Dendritic cell treated with granulocyte-macrophage colony-stimulating factor and Interleukin-4, amounts not matched to agents 40 ng/mL and 50 ng/mL, for 4 days (primary cell): ENCODE data around the gene SH2D3A.
A peak's percentile ranks its signal among the peaks of the same experiment; 100 is the strongest.

Experiments
- H3K27ac Mint-ChIP-seq: one replicate; pipeline ENCODE4 v1.8.0; 2022; ENCODE audit warnings: mild to moderate bottlenecking, mixed read lengths
- H3K27me3 Mint-ChIP-seq: one replicate; pipeline ENCODE4 v1.8.0; 2022; ENCODE audit warnings: mild to moderate bottlenecking, mixed read lengths
- H3K36me3 Mint-ChIP-seq: one replicate; pipeline ENCODE4 v1.8.0; 2022; ENCODE audit warnings: low read depth, mixed read lengths
- H3K4me1 Mint-ChIP-seq: one replicate; pipeline ENCODE4 v1.8.0; 2022; ENCODE audit warnings: low read depth, mixed read lengths
- H3K4me3 Mint-ChIP-seq: one replicate; pipeline ENCODE4 v1.8.0; 2022; ENCODE audit warnings: mild to moderate bottlenecking, moderate library complexity, mixed read lengths
- H3K9me3 Mint-ChIP-seq: one replicate; pipeline ENCODE4 v1.8.0; 2022; ENCODE audit warnings: mixed read lengths
- intact Hi-C: fragments of 100-400 bp; cut with micrococcal nuclease; formaldehyde crosslinking; loops from one replicate; pipeline ENCODE4 v1.15.0; 2022

The SH2D3A gene

DNA sequence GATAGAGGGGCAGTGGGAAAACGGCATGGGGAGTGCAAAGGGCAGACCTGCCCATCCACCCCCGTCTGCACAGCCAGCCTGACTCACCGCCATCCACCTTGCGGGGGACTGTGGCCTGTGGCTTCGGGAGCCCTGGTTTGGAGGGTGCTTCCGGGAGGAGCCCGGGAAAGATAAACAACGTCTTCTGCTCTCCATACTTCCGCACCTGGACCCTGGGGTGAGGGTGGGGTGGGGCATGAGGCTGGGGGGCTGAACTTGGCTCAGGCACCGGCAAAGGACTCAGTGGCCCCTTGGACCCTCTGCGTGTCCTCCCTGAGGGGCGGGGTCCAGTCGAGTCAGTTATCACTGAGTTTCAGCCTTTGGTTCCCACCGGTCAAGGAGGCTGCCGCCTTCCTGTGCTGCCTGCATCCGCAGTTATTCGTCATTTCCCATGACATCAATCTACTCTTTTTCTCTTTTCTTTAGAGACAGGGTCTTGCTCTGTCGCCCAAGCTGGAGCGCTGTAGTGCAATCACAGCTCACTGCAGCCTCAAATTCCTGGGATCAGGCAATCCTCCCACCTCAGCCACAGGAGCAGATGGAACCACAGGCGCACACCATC, 33.0 kb downstream of the SH2D3A start:
- Mint-ChIP-seq H3K4me3 (no peak overlapping the region), H3K36me3 (peaks cover 80% of the 10 kb centered on the region), H3K4me1 (peaks cover 39% of the 10 kb centered on the region), H3K27ac (no peak overlapping the region), H3K27me3 (no peaks in the 10 kb centered on the region), H3K9me3 (no peaks in the 10 kb centered on the region)
- intact Hi-C loops, result no loop called here

DNA sequence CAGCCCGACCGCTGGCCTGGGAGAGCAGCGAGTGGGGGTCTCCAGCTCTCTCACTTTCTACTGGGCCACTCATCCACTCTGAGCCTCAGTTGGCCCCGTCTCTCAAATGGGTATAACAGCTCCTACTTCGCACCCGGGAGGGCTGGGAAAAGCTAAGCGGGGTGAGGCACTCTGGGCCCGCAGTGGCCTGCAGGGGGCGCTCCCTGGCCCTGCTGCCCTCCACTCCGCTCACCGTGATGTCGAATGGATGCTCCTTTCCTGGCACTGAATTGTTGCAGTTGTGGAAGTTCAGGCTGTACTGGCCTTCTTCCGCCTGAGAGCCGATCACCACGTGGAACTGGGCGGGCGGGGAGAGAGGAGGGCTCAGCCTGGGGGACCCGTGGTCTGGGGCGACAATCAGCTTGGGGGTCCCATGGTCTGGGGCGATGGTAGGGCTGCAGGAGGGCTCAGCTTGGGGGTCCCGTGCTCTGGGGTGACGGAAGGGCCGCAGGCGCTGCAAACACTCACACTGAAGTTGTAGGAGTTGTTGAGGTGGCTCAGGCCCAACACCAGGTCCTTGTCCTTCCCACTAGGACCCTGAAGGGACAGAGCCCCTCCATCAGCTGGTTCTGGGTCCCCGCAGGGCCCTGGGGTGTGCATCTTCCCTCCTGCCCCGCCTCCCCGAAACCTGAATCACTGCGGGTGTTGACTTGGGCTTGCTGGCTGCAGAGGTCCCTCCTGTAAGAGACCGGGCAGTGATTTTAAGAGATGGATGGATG, 33.7 kb downstream of the SH2D3A start:
- peaks cover 80% of the 10 kb centered on the region for H3K36me3 Mint-ChIP-seq
- H3K27me3 Mint-ChIP-seq, result no peaks in the 10 kb centered on the region
- no peak overlapping the region for H3K4me3 Mint-ChIP-seq
- no peak overlapping the region for H3K27ac Mint-ChIP-seq
- no peaks in the 10 kb centered on the region for H3K9me3 Mint-ChIP-seq
- peaks cover 39% of the 10 kb centered on the region for H3K4me1 Mint-ChIP-seq
- intact Hi-C loops, result no loop called here

DNA sequence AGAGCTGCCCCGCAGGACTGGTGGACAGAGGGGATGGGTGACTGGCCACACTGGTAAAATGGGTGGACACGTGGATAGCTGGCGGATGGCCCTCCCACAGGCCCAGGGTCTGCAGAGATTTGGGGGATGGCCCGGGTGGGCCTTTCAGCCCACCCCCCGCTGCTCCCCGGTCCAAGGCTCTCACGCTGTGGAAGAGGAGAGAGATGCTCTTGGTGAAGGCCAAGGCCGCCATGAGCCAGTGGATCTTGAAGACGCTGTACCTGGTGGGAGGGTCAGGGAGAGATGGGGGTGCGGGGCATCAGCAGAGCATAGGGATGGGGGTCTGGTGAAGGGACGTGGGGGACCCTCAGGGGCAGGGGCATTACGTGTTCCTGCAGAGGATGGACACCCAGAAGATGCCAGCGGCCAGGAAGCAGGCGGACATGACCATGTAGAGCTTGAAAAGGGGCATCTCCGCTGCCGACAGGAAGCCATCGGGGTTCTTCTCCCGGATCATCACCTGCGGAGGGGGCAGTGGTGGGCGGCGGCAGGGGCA, 34.4 kb downstream of the SH2D3A start:
- H3K4me3 Mint-ChIP-seq, result no peak overlapping the region
- no peak overlapping the region for H3K27ac Mint-ChIP-seq
- intact Hi-C loops, result no loop called here
- H3K27me3 Mint-ChIP-seq, result no peaks in the 10 kb centered on the region
- H3K9me3 Mint-ChIP-seq, result no peaks in the 10 kb centered on the region
- H3K4me1 Mint-ChIP-seq, result peaks cover 39% of the 10 kb centered on the region
- peaks cover 80% of the 10 kb centered on the region for H3K36me3 Mint-ChIP-seq

DNA sequence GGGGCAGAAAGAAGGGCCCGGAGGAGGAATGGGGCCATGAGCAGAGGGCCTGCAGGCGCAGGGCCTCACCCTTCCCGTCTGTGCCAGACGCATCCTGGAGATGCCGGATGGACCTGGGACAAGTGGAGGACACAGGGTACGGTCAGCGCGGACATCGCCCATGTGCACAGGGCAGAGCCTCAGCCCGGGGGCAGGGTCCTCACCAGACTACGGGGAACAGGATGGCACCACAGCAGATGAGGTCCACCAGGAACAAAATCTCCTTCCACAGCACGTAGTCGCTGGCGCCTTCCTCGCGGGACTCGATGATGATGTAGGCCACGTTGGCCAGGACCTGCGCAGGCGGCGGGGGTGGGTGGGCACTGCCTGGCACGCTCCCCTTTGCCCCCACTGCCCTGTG, 35.4 kb downstream of the SH2D3A start:
- no peaks in the 10 kb centered on the region for H3K27me3 Mint-ChIP-seq
- H3K9me3 Mint-ChIP-seq, result no peaks in the 10 kb centered on the region

DNA sequence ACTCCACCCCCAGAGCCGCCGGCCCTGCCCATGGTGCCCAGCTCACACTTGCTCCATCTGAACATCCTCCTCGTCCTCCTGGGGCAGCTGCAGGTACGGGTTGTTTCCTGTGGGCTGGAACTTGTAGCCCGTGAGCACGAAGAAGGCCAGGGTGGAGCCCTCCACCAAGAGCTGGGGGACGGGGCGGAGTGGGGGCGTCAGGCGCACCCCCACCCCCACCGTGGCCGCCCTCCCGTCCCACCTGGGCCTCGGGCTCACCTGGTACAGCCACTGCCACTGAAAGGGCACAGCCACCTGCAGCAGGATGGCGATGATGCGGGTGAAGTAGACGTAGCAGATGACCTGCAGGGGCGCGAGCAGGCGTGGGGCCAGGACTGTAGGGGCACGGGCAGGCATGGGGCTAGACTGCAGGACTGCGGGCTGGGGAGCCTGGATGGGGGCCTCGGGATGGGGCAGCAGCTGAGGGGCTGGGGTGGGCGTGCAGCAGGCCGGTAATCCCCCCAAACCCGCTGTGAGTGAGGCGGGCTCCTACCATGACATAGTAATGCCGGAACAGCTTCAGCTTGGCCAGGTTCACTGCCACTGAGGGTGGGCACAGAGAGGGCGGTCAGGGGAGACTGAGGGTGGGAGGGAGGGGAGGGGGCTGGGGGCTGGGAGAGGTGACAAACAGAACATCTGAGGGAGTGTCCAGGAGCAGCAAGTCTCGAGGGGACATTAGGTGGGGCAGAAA, 36.1 kb downstream of the SH2D3A start:
- Mint-ChIP-seq H3K27ac (no peak overlapping the region), H3K36me3 (peaks cover 69% of the 10 kb centered on the region), H3K4me1 (peaks cover 38% of the 10 kb centered on the region), H3K9me3 (no peaks in the 10 kb centered on the region), H3K4me3 (no peak overlapping the region), H3K27me3 (no peaks in the 10 kb centered on the region)
- intact Hi-C loops, result no loop called here

More for the DNA sequence above, 35.4 kb downstream of the SH2D3A start:
- Mint-ChIP-seq H3K27ac (no peak overlapping the region), H3K36me3 (peaks cover 74% of the 10 kb centered on the region), H3K4me3 (no peak overlapping the region), H3K4me1 (peaks cover 45% of the 10 kb centered on the region)
- intact Hi-C loops, result no loop called here

DNA sequence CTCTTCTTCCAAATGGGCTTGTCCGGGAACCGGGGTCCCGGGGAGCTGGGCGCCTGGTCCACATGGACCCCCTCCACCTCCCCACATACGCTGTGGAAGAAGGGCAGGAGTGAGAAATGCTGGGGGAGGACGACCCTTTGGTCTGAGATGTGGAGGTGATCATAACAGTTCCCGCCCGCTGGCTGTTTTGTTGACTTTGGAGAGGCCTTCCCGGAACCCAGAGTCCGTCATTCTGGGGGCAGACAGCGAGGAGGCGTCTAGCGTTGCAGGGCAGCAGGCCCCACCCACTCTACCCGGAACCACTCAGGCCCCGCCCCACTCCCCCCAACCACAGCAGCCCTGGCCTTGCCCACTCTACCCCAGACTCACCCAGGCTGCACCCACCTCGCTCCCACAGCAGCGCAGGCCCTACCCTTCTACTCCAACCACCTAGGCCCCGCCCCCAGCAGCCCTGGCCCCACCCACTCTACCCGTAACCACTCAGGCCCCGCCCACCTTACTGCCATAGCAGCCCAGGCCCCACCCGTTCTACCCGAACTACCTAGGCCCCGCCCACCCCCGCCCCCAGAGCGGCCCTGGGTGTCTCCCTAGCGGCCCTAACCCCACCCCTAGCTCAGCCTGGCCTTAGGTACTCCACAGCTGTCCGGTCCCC, 37.0 kb downstream of the SH2D3A start:
- Mint-ChIP-seq H3K36me3 (peaks cover 61% of the 10 kb centered on the region), H3K4me1 (peaks cover 37% of the 10 kb centered on the region), H3K27me3 (peaks cover 4% of the 10 kb centered on the region), H3K27ac (peak overlapping the region; percentile 52), H3K4me3 (no peak overlapping the region), H3K9me3 (no peaks in the 10 kb centered on the region)
- intact Hi-C loops, result no loop called here

DNA sequence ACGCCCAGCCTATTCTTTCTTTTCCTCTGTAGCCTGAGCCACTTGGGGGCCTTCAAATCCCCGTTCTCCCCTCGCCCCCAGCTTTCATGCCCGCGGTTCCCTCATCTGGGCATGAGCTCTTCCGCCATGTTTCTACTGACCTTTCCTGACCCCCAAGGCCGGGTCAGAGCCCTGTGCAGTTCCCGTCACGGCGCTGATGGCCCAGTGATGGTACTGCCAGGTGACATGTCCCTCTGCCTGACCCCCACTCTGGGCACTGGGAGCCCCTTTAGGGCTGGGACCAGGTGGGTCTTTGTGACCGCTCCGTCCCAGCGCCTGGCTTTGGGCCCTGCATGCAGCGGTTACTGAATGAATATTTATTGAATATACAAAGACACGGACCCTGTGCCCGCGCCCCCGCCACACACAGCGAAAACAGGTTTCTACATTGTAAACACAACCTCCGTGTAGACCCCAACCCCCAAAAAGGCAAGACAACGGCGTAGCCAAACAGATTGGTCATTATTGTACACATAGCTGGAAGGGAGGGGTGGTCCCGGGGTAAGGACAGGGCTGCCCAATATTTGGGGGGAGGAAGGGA, 37.6 kb downstream of the SH2D3A start:
- H3K36me3 Mint-ChIP-seq, result peaks cover 55% of the 10 kb centered on the region
- no peaks in the 10 kb centered on the region for H3K9me3 Mint-ChIP-seq
- peak overlapping the region; percentile 52 for H3K27ac Mint-ChIP-seq
- no peak overlapping the region for H3K4me3 Mint-ChIP-seq
- peaks cover 5% of the 10 kb centered on the region for H3K27me3 Mint-ChIP-seq
- intact Hi-C loops, result loop anchor here (10.0 kb wide), 1 partner anchor 55 kb away; the partner anchor contains the start of gene TNFSF14
- H3K4me1 Mint-ChIP-seq, result peaks cover 43% of the 10 kb centered on the region

DNA sequence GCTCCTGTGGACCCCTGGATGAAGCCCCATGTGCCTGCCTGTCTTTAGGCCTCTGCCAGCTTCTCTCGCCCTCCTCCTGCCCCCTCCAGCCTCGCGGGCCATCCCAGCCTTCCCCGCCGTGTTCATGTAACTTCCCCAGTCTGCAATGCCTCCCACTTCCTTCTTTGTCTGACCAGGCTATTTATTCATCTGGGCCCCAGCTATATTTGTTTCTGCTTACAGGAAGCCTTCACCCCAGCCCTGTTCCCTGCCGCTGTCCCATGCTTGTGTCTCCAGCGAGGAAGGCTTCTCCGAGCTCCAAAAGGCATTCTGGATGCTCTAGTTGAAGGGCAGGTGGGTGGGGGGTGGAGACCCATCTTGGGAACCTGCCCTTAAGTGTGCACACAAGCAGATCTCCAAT, 38.9 kb downstream of the SH2D3A start:
- peaks cover 41% of the 10 kb centered on the region for H3K36me3 Mint-ChIP-seq
- intact Hi-C loops, result loop anchor here (10.0 kb wide), 1 partner anchor 54 kb away; the partner anchor contains the start of gene TNFSF14
- H3K27me3 Mint-ChIP-seq, result peaks cover 7% of the 10 kb centered on the region
- peak overlapping the region; percentile 80 for H3K27ac Mint-ChIP-seq
- no peaks in the 10 kb centered on the region for H3K9me3 Mint-ChIP-seq
- H3K4me1 Mint-ChIP-seq, result peaks cover 56% of the 10 kb centered on the region
- peak overlapping the region; percentile 46 for H3K4me3 Mint-ChIP-seq

DNA sequence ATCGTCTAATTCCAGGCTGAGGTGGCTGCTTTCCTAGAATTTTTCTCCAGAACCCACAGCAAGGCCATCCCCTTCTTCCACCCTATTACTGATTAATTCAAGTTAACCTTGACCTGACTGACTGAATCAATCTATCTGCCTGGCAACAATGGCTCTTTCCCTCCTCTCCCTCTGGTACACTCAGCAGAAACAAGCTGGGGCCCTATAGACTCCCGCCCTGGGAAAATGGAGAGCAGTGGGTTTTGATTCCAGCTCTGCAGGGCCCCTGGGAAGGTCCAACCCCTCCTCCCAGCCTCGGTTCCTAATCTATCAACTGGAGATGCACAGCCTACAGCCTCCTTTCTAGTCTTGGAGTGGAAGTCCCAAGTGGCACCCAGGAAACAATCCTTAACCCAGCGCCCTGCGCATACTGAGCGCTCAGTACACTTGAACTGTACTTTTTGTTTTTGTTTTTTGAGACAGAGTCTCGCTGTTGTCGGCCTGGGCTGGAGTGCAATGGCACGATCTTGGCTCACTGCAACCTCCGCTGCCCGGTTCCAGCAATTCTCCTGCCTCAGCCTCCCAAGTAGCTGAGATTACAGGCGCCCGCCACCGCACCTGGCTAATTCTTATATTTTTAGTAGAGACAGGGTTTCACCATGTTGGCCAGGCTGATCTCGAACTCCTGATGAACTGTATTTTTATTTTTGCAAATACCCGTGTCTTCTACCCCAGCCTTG, 41.6 kb downstream of the SH2D3A start:
- Mint-ChIP-seq H3K4me3 (no peak overlapping the region), H3K27ac (peak overlapping the region; percentile 32), H3K9me3 (no peaks in the 10 kb centered on the region), H3K36me3 (peaks cover 15% of the 10 kb centered on the region), H3K4me1 (peaks cover 69% of the 10 kb centered on the region), H3K27me3 (peaks cover 9% of the 10 kb centered on the region)
- intact Hi-C loops, result loop anchor here (10.0 kb wide), 1 partner anchor 51 kb away; the partner anchor contains the start of gene TNFSF14

DNA sequence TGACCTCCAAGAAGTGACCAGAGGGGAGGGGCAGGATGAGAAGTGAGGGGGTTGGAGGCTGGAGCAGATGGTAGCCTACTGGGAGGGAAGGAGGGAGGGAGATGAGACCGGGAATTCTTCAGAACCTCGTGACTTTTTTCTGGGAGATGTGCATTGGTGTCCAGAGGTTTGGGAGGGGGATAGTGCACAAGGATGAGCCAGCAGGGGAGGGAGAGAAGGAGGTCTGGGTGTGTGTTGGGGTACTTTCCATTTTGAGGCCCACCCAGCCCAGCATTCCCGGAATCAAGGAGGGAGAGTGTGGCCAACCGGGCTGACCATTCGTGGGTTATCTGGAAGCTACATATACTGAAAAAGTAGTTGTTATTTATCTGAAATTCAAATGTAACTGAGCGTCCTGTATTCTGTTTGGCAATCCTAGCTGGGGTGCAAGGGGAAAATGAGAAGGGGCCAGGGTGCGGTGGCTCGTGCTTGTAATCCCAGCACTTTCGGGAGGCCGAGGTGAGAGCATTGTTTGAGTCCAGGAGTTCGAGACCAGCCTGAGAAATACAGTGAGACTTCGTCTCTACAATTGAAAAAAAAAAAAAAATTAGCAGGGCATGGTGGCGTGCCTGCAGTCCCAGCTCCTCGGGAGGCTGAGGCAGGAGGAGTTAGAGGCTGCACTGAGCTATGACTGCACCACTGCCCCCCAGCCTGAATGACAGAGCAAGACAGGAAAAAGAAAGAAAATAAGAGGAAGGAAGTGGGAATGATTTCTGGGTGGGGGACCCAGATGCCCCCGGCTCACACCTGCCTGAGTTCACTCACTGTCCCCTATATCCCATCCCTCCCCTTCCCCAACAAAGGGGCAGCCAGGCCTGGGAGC, 42.4 kb downstream of the SH2D3A start:
- peaks cover 72% of the 10 kb centered on the region for H3K4me1 Mint-ChIP-seq

DNA sequence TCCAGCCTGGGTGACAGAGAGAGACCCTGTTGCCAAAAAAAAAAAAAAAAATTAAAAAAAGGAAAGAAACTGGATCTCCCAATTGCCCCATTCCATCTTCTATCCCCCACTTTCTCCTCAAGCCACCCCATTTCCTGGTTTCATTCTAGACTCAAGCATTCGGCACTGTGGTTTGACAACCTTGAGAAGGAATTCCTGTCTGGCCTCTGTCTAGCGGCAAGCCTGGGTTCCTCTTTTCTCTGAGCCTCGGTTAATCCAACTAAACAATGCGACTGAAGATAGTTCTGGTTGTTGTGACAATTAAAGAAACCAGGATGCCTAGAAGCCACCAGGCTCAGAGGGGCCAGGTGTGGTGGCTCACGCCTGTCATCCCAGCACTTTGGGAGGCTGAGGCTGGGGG, 43.5 kb downstream of the SH2D3A start:
- no peaks in the 10 kb centered on the region for H3K9me3 Mint-ChIP-seq
- intact Hi-C loops, result loop anchor here (10.0 kb wide), 1 partner anchor 49 kb away; the partner anchor contains the start of gene TNFSF14
- H3K36me3 Mint-ChIP-seq, result no peaks in the 10 kb centered on the region
- no peak overlapping the region for H3K4me3 Mint-ChIP-seq
- peak overlapping the region; percentile 54 for H3K27ac Mint-ChIP-seq
- H3K4me1 Mint-ChIP-seq, result peaks cover 72% of the 10 kb centered on the region
- peaks cover 9% of the 10 kb centered on the region for H3K27me3 Mint-ChIP-seq

More for the DNA sequence above, 42.4 kb downstream of the SH2D3A start:
- H3K4me3 Mint-ChIP-seq, result no peak overlapping the region
- no peaks in the 10 kb centered on the region for H3K9me3 Mint-ChIP-seq
- intact Hi-C loops, result loop anchor here (10.0 kb wide), 1 partner anchor 50 kb away; the partner anchor contains the start of gene TNFSF14
- H3K36me3 Mint-ChIP-seq, result peaks cover 7% of the 10 kb centered on the region
- H3K27me3 Mint-ChIP-seq, result peaks cover 9% of the 10 kb centered on the region
- peak overlapping the region; percentile 54 for H3K27ac Mint-ChIP-seq

DNA sequence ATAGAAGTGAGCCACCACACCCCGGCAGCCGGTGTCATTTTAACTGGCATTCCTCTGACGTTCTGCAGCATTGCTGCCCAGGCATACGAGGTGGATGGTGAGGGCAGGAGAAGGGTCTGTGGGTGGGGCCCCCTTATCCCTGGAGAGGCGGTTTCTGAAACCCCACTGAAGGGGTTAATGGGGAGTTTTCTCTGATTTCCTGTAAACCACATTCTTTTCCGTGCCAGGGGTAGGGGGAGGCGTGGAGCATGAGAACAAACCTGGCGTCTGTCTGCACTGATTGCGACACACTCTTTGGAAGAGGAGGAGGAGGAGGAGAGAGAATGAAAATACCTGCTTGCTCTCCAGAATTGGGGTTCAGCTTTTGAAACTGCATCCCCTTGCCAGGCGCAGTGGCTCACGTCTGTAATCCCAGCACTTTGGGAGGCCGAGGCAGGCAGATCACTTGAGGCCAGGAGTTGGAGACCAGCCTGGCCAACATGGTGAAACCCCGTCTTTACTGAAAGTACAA, 44.1 kb downstream of the SH2D3A start:
- Mint-ChIP-seq H3K36me3 (no peaks in the 10 kb centered on the region), H3K27ac (peak overlapping the region; percentile 26)
- intact Hi-C loops, result loop anchor here (10.0 kb wide), 1 partner anchor 48 kb away; the partner anchor contains the start of gene TNFSF14

More for the DNA sequence above, 44.1 kb downstream of the SH2D3A start:
- Mint-ChIP-seq H3K9me3 (no peaks in the 10 kb centered on the region), H3K4me3 (no peak overlapping the region), H3K4me1 (peaks cover 66% of the 10 kb centered on the region), H3K27me3 (peaks cover 9% of the 10 kb centered on the region)
